HG03135 (cell line): ENCODE measurements around the gene CAPG.

ENCODE experiments used
- ATAC-seq: cut with Tn5 transposase; IDR thresholded peaks from one replicate; pipeline ENCODE4 v1.9.1; 2021; ENCODE audit warnings: mild to moderate bottlenecking, moderate library complexity; ENCODE audit not compliant: unreplicated experiment

CAPG gene

DNA sequence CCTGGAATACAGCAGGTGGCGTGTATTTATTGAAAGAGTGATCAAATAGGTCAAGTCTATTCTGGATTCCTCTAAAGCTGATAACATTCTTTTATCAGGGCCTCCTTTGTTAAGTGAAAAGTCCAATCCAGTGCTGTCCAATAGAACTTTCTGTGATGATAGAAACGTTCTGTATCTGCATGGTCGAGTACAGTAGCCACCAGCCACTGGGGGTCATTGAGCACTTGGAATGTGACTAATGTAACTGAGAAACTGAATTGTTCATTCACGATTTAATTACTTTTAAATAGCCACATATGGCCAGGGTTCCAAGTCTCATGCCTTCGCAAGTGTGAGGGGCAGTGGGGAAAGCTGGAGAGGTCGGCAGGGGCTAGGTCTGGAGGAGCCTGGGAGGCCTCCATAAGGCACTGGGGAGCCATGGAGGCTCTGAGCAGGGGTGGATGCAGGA is 28.9 kb upstream of the CAPG start:
- ATAC-seq: no peak

DNA sequence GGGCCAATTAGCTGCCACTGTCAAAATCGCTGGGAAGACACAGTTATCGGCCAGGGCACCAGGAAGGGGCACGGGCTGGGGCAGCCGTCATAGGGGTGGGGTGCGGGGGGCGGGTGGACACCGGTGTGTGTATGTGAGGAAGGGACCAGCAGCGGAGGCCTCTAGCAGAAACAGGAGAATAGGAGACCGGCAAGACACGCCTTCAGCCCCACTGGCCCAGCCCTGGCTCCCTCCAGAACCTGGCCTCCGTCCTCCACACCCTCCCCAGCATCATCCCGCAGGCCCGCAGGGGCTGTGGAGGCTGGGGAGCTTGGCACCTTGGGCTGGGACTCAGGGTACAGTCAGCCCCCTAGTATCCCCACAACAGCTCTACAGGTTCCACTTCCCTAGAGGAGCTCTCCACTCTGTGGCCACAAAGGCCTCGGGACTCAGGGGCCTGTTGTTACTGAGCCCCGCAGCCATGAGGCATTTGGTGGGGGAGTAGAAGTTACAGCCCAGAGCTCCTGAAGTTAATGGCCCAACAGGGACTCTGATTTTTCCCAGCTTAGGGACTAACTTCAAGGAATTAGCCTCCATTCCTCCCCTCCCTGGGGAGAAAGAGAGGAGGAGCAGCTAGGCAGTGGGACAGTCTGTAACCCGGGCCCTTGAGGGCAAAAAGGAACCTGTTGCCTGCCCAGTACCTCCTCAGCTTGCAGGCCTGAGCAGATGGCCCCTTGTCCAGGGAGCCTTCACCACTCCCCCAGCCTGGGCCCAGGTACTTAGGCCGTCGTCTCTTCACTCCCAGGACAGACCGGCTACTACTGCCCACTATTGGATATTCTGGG is 28.2 kb upstream of the CAPG start:
- no peak for ATAC-seq

DNA sequence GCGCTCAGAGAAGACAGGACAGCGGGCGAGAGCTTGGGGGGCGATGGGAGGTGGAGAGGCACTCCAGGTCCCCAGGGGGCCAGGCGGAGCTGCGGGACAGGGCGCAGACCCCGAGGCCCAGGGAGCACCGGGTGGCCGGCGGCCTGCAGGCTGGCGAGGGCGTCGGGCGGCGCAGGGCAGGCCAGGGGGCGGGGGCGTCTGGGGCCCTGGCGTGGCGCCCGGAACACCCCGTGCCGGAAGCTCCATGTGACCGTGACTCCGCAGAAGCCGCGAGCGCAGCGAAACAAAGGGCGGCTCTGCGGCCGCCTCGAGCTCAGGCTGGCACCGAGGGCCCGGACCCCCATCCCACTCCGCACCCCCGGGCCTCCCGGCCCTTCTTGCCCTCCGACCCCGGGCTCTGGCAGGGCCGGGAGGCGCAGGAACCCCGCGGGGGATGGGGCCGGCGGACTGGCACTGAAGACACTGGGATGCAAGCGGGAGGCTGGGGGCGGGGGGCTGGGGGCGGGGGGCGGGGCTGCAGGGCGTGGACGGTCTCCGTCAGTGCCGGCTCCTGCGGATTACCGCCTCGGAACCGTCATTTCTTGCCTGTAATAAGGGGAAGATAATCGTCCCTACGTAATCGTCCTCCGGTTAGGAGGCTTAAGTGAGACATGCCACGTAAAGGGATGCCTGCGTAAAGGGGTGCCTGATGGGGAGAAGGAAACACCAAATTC is 27.5 kb upstream of the CAPG start:
- peak; percentile 77 for ATAC-seq

DNA sequence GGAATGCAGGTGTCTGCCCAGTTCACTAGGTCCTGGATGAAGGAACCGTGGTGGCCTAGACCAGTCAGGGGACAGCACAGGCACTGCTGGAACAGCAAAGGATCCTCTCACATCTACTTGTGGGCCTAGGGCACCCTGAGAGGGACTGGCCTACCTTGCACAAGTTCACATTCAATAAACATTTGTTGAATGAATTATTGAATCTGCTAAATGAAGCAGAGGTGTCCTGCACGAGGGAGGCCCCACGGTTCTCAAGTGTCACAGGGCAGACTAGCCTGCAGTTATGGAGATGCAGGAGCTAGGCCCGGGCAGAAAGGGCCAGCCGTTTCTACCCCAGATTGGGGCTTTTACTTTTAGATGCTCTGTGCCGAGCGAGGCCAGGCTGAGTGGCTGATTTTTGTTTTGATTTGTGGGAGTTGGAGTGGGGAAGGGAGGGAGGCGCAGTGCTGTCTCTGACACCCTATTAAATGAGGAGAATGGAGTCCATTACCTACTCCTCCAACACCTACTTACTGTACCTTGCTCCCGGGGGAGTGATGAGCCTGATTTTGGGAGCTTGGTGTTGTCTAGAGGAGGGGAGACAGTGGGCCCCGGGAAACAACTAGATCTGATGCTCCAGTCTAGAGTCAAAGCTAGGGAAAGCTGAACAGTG is 26.8 kb upstream of the CAPG start:
- ATAC-seq: no peak

DNA sequence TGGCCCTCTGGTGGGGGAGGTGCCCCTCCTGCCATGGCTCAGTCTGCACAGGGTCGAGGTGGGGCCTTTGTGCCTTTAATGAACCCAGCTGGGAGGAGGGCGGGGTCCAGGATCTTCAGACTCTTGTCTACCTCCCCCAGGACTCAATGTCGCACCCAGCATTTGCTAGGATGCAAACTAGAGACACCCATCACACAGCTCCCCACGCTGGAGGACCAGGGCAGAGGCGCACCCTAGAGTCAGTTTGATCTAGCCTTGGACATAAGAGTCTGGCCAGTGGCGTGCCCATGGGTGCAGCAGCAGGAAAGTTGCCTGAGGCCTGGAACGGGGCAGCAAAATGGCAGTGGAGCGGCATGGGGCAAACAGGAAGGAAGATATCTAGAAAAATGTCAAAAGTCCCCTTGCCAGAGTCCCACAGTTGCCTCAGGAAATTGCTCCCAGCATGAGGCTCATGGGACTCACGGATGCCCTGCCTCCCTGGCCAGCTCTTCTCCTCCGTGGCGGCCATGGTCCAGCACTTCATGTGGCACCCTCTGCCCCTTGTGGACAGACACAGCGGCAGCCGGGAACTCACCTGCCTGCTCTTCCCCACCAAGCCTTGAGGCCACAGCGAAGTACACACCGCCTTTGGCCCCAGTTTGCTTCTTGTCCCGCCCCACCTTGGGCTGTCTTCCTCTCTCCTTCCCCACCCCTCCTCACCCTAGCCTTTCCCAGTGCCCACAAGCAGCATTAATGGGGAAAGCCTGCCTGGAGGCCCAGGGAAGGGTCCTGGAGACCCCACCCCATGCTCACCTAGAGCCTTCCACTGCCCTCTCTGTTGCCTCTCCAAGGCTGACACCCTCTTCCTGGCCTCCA is 26.0 kb upstream of the CAPG start:
- ATAC-seq: no peak

DNA sequence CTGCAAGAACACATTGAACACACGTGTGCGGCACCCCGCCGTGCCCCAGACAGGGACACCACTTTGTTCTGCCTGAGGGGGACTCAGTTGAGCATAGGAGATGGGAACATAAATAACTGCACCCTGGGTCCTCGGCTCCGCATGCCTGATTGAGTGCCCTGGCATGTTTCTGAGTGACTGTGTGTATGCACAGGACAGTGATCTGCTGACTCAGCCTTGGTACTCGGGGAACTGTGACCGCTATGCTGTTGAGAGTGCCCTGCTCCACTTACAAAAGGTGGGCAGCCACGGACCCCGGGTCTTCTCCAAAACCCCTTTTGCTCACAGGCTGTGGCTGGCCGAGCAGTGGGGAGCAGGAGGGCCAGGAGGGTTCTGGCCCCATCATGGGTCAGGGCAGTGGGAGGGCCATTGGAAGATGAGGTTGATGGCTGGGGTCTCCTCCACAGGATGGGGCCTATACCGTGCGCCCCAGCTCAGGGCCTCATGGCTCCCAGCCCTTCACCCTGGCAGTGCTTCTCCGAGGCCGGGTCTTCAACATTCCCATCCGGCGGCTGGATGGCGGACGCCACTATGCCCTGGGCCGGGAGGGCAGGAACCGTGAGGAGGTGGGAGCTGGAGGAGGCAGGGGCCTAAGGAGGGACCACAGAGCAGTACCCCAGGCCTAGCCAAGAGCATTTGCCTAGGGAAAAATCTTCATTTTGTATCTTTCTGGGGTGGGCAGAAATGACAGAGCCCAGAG is 25.2 kb upstream of the CAPG start:
- ATAC-seq: no peak

DNA sequence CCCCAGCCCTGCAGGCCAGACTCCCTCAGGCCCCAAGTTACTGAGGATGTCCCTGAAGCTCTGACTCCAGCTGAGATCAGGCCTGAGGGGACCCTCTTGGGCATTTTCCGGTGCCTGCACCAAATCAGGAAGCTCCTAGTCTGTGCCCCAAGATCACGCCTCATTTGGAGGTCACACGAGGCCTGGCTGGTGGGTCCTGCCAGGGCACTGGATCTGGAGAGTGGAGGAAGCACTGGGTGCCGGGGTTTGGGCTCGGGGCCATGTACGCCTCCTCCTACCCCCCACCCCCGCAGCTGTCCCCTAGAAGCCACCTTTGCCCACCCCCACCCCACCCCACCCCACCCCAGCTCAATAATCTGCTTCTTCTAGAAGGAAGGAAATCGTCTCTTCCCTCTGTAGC is 24.5 kb upstream of the CAPG start:
- ATAC-seq: no peak

DNA sequence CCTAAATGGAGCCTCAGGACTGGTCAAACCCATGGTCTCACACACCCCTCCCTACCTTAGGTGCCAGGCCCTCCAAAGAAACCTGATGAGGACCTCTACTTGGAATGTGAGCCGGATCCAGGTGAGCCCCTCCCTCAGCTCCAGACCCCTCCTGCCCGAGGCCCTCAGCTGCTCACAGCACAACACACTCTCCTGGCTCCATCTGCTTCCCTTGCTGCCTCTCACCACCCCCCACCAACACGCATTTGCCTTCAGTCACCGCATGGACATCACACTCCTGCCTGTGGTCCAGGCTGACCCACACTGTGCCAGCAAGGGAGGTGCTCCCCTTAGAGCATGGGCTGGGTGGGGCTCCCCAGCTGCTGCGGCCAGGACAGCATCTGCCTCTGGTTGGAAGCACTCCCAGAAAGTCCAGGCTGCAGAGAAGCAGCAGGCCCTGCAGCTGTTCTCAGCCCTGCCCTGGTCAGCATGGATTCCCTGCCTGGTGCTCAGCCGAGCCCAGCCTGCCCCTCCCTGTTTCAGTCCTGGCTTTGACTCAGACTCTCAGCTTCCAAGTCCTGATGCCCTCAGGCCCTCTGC is 23.4 kb upstream of the CAPG start:
- no peak for ATAC-seq

DNA sequence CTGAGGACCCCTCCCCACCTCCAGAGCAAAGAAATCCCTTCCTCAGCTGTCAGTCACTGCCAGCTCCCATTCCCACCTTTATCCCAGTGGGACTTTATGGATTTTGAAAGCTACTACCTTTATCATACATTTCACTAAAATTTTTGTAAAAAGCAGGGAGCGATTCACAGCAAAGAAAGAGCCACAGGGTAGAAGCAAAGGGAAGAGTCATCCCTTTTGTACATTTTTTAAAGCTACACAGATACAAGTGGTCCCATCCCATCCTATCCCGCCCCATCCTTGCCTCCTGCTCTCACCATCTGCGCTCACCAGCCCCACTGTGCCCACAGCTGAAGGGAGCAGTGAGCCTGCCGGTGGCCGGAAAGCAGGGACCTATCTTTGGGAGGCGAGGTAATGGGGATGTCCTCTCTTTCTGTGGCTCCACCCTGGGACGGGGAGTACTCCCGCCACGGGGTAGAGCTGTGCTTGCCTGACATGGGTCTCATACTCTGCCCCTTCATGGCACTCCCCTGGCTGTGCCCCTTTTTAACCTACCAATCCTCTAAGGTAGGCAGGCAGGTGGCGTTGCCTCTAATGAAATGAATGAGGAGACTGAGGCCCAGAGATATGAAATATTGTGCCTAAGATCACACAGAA is 21.5 kb upstream of the CAPG start:
- no peak for ATAC-seq

DNA sequence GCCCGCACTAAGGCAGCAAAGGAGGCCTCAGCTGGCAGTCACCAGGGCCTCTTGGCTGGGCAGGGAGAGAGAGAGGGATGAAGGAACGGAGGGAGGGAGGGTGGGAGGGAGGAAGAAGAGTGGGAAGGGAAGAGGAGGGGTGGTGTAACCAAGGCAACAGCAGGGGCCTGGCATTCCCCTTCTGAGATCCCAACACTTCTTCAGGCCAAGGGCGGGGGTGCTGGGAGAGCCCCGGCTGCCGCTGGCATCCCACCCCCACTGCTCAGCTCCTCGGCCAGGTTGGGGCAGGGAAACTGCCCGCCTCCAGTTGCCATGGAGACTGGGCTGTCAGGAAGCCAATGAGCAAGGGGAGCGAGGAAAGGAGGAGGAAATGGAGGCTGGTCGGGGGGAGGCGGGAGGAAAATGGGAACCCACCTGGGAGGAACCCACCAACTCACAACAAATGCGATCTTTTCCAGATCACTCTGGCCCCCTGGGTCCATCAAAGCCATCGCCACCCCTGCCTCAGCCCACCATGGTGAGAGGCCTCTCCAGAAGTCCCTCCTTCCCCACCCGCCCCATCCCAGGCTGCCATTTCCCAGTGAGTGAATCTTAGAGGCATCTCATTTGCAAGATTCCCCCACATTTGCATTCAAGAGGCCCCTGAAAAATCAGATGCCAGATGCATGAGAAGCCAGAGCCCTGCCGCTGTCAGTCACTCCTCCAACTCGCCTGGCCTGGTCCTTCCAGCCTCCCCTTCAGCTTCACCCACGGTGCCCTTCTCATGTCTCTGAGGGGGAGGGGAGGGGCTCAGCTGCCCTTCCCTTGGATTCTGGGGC is 20.8 kb upstream of the CAPG start:
- no peak for ATAC-seq

DNA sequence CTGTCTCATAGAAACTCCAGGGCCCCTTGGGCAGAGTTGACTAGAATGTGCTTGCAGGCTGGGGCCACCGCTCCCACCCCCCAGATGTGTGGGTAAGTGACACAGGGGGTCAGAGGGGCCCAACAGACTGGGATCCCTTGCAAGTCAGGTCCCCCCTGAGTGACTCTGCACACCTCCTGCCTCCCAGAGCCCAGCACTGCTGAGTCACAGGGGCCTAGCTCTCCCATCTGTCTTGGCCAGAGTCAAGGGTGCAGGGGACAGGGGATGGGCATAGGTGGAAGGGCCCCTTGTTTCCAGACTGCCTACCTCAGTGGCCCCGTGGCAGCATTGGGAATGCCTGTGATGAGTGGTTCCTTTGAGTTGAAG is 19.7 kb upstream of the CAPG start:
- ATAC-seq: no peak

DNA sequence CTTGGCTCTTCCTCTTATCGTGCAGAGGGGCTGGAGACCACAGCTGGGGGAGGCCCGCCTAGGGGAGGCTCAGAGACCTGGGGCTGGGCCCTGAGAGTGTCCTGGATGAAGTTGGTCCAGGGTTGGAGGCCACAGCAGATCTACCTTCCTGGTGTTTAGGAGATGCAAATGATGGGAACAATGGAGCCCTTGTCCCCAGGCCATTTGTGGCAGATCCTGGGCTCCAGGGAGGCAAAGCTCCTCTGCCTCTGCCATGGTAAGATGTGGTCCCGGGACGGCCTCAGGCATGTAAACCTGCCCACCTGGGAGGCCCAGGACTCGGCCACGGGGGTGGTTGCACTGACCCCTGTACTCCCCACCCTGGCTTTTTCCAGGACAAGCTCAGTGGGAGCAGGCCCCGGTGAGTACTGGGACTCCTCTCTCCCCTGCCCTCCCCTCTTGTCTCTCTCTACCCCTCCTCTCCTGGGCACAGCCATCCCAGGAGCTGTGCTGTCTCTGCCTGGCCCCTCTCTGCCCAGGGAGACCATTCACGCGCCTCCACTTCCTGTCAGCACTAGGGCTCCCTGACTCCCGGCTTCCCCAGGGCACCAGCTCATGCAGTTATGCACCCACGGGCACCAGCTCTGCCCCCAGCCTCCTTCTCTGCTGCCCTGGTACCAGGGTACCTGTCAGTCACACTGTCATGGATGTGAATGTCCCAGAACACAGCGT is 19.2 kb upstream of the CAPG start:
- ATAC-seq: no peak

DNA sequence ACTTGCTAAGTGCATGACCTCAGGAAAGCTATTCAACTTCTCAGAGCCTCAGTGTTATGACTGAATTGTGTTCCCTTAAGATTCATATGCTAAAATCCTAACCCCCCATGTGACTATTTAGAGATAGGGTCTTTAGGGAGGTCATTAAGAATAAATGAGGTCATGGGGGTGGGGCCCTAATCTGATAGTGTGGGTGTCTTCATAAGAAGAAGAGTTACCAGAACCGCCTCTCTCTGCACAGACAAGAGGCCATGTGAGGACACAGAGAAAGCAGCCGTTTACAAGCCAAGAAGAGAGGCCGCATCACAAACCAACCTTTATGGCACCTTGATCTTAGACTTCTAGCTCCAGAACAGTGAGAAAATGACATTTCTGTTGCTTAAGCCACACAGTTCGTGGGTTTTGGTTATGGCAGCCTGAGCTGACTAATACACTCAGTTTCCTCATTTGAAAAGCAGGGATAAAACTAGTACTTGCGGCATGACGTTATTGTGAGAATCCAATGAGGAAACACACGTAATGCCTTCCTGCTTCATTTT is 18.2 kb upstream of the CAPG start:
- no peak for ATAC-seq

DNA sequence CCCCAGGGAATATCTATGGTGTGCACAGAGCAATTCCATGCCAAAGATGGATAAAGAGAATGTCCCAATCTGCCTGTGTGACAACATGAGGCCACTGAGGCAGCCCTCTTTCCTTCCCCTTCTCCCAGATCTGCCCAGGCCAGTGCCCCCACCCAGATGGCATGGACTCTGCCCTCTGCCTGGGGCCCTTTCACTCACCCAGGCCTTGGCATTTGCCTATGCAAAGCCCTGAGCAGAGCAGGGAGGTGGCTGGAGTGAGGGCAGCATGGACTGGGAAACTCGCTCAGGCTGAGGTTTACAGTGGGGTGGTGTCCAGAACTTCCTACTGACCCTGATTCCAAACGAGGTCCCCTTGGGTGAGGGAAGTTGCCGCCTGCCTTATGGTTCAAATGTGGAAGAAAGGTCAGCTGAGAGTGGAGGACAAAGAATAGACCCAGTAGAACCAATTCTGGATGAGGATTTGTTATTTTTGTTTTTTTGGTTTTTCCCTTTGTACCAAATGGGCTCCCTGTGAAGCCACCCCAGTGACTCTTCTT is 17.2 kb upstream of the CAPG start:
- ATAC-seq: no peak

DNA sequence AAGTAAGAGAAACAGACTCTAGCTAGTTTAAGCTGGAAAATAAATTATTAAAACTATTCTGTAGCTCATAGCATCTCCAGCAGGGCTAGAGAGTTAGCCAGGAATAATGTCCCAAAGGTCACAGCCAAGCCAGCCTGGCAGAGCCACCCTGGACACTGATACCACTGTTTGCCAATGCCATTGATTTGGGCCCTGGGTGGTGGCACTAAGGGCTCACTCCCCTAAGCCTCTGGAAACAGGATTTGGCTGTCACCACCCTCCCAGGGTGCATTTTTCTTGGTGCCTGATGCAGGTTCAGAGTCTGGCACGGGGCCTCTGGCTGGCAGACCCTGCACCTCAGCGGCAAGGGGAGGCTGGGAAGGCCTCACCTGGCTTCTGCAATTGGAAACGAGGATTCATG is 15.4 kb upstream of the CAPG start:
- ATAC-seq: no peak

DNA sequence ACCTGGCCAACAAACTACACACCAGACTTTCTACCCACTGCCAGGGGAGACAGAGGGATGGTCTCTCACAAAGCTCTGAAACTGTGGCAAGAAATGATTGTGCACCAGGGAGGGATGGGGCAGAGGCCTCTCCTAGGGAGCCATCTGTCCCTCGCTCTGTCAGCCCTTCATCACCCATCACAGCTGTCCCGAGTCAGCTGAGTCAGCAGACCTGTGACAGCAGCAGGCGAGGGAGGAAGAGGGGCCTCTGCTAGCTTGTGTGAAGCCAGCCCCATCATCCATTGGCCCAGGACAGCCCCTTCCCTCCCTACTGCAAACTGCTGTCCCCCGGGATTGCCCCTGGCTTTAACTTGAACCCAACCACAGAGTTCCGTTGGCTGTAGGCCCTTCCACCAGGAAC is 13.4 kb upstream of the CAPG start:
- no peak for ATAC-seq

DNA sequence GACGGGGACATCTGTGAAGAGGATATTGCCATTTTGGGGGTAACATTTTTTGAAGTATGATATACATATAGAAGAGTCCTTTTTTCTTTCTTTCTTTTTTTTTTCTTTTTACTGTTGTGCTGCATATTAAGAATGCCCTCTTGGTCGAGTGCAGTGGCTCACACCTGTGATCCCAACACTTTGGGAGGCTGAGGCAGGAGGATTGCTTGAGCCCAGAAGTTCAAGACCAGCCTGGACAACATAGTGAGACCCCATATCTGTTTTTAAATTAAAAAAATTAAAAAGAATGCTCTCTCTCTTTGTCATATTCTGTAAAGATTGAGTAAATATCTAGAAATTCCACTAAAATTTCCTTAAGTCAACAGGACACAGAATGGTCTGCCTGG is 11.9 kb upstream of the CAPG start:
- ATAC-seq: no peak
